Activated T-helper 2 cell treated with anti-CD3 and anti-CD28 coated beads, Interferon-gamma antibody, Interleukin-2, Interleukin-4, amounts not matched to agents 10 μg/mL and 5 μg/mL and 100 μg/mL, durations not matched to agents 14 hours and 24 hours and 36 hours (primary cell): ENCODE measurements around the gene LBX2. TPM values are rescaled to one million over a fixed set of nuclear protein-coding genes. Genes with fewer than 3 reads are reported as not detected.
A peak's percentile ranks its signal among the peaks of the same experiment; 100 is the strongest.
"Not testable (repeated sequence)": the region's sequence is repeated elsewhere in the genome, so short reads cannot be mapped to it uniquely, and the experiment has no call there.

ENCODE experiments used
- DNase-seq: peaks from one replicate; pipeline ENCODE4 v3.0.0; 2021; ENCODE audit warnings: low spot score
- H3K27ac Mint-ChIP-seq: one replicate; pipeline ENCODE4 v1.8.0; 2021; ENCODE audit warnings: mixed read lengths
- H3K27me3 Mint-ChIP-seq: one replicate; pipeline ENCODE4 v1.8.0; 2021; ENCODE audit warnings: low read depth, mixed read lengths
- H3K36me3 Mint-ChIP-seq: one replicate; pipeline ENCODE4 v1.8.0; 2021; ENCODE audit warnings: low read depth, mixed read lengths
- H3K4me1 Mint-ChIP-seq: one replicate; pipeline ENCODE4 v1.8.0; 2021; ENCODE audit warnings: low read depth, mixed read lengths
- H3K4me3 Mint-ChIP-seq: one replicate; pipeline ENCODE4 v1.8.0; 2021; ENCODE audit warnings: low read depth, mild to moderate bottlenecking, moderate library complexity, mixed read lengths
- H3K9me3 Mint-ChIP-seq: one replicate; pipeline ENCODE4 v1.8.0; 2021; ENCODE audit warnings: mixed read lengths
- intact Hi-C: fragments of 100-400 bp; cut with micrococcal nuclease; formaldehyde crosslinking; loops from one replicate; pipeline ENCODE4 v1.15.1; 2023
- total RNA-seq: library from RNA; stranded (reverse); gene quantifications from 2 replicates; pipeline ENCODE4 v1.2.3, GENCODE V29; 2022

The LBX2 gene
- total RNA-seq, 1 donor from 2014 or later, result 1.6 TPM

GRCh38 chr2:74481961-74482800 is 17.2 kb downstream of the LBX2 start:
- peak; percentile 60 for DNase-seq
- no peaks in the 10 kb centered on the region for H3K27me3 Mint-ChIP-seq
- H3K36me3 Mint-ChIP-seq, result peaks cover 44% of the 10 kb centered on the region
- H3K27ac Mint-ChIP-seq, result peak overlapping the region; percentile 99
- peak overlapping the region; percentile 99 for H3K4me3 Mint-ChIP-seq
- no peaks in the 10 kb centered on the region for H3K9me3 Mint-ChIP-seq
- H3K4me1 Mint-ChIP-seq, result peaks cover 26% of the 10 kb centered on the region
- intact Hi-C loops, result loop anchor here (2.0 kb wide), 1 partner anchor 17 kb away; the partner anchor contains the start of gene LBX2

- Mint-ChIP-seq H3K4me1 (peaks cover 23% of the 10 kb centered on the region), H3K9me3 (no peaks in the 10 kb centered on the region), H3K4me3 (peak overlapping the region; percentile 99), H3K27me3 (no peaks in the 10 kb centered on the region), H3K27ac (no peak overlapping the region), H3K36me3 (peaks cover 45% of the 10 kb centered on the region)
- no peak for DNase-seq
- intact Hi-C loops, result no loop called here
Measured at GRCh38 chr2:74481431-74481830, 18.0 kb downstream of the LBX2 start.

- H3K4me1 Mint-ChIP-seq, result peaks cover 25% of the 10 kb centered on the region
- H3K36me3 Mint-ChIP-seq, result peaks cover 58% of the 10 kb centered on the region
- H3K9me3 Mint-ChIP-seq, result no peaks in the 10 kb centered on the region
- no peaks in the 10 kb centered on the region for H3K27me3 Mint-ChIP-seq
- H3K27ac Mint-ChIP-seq, result no peak overlapping the region
- no peak overlapping the region for H3K4me3 Mint-ChIP-seq
- DNase-seq, result no peak
- intact Hi-C loops, result no loop called here
Measured at GRCh38 chr2:74474899-74475298, 24.5 kb downstream of the LBX2 start.

- H3K27me3 Mint-ChIP-seq, result no peaks in the 10 kb centered on the region
- peaks cover 27% of the 10 kb centered on the region for H3K4me1 Mint-ChIP-seq
- no peak for DNase-seq
- peaks cover 57% of the 10 kb centered on the region for H3K36me3 Mint-ChIP-seq
- intact Hi-C loops, result no loop called here
- peak overlapping the region; percentile 39 for H3K4me3 Mint-ChIP-seq
- no peaks in the 10 kb centered on the region for H3K9me3 Mint-ChIP-seq
- no peak overlapping the region for H3K27ac Mint-ChIP-seq
Measured at GRCh38 chr2:74474481-74474880, 24.9 kb downstream of the LBX2 start.

GRCh38 chr2:74472945-74473258 is 26.5 kb downstream of the LBX2 start:
- Mint-ChIP-seq H3K27ac (peak overlapping the region; percentile 98), H3K27me3 (no peaks in the 10 kb centered on the region), H3K36me3 (peaks cover 52% of the 10 kb centered on the region), H3K4me1 (peaks cover 25% of the 10 kb centered on the region), H3K4me3 (peak overlapping the region; percentile 97), H3K9me3 (no peaks in the 10 kb centered on the region)
- intact Hi-C loops, result loop anchor here (1.0 kb wide), 2 partner anchors 10 to 15 kb away; partner anchors contain the start of genes TTC31 and WBP1
- DNase-seq, result no peak

GRCh38 chr2:74472086-74472944 is 27.1 kb downstream of the LBX2 start, which contains the start of gene MRPL53:
Gene MRPL53, minus strand, starts transcription at chr2:74472680. Its CDS starts 20 bp downstream, at chr2:74472660.
- Mint-ChIP-seq H3K4me3 (peak within 1 kb of the TSS; percentile 97), H3K27ac (peak within 1 kb of the TSS; percentile 98), H3K36me3 (peaks cover 48% of the 10 kb centered on the region), H3K9me3 (no peaks in the 10 kb centered on the region), H3K27me3 (no peaks in the 10 kb centered on the region), H3K4me1 (peaks cover 25% of the 10 kb centered on the region)
- intact Hi-C loops, result loop anchor here (1.0 kb wide), 2 partner anchors 11 to 14 kb away; partner anchors contain the start of genes TTC31 and WBP1
- DNase-seq, result peak; percentile 95

GRCh38 chr2:74471332-74472065 is 27.9 kb downstream of the LBX2 start:
- no peak for DNase-seq
- intact Hi-C loops, result loop anchor here (1.0 kb wide), 2 partner anchors 12 to 13 kb away; partner anchors contain the start of genes TTC31 and WBP1
- Mint-ChIP-seq H3K27ac (peak overlapping the region; percentile 98), H3K27me3 (no peaks in the 10 kb centered on the region), H3K36me3 (peaks cover 41% of the 10 kb centered on the region), H3K4me3 (peak overlapping the region; percentile 97), H3K9me3 (no peaks in the 10 kb centered on the region), H3K4me1 (peaks cover 25% of the 10 kb centered on the region)

GRCh38 chr2:74470742-74471141 is 28.7 kb downstream of the LBX2 start:
- DNase-seq, intact Hi-C loops, H3K9me3 Mint-ChIP-seq, H3K27me3 Mint-ChIP-seq: not testable (repeated sequence)
- peaks cover 25% of the 10 kb centered on the region for H3K4me1 Mint-ChIP-seq
- peaks cover 38% of the 10 kb centered on the region for H3K36me3 Mint-ChIP-seq
- H3K27ac Mint-ChIP-seq, result peak overlapping the region; percentile 73
- H3K4me3 Mint-ChIP-seq, result peak overlapping the region; percentile 73

- Mint-ChIP-seq H3K27ac (peak overlapping the region; percentile 79), H3K36me3 (peaks cover 19% of the 10 kb centered on the region), H3K9me3 (no peaks in the 10 kb centered on the region), H3K4me1 (peaks cover 8% of the 10 kb centered on the region), H3K27me3 (no peaks in the 10 kb centered on the region), H3K4me3 (peak overlapping the region; percentile 98)
- intact Hi-C loops, result no loop called here
- DNase-seq, result no peak
Measured at GRCh38 chr2:74464406-74464805, 35.0 kb downstream of the LBX2 start.

GRCh38 chr2:74462786-74463105 is 36.7 kb downstream of the LBX2 start:
- no peak overlapping the region for H3K27ac Mint-ChIP-seq
- DNase-seq, result no peak
- no peaks in the 10 kb centered on the region for H3K9me3 Mint-ChIP-seq
- no peaks in the 10 kb centered on the region for H3K27me3 Mint-ChIP-seq
- peak overlapping the region; percentile 56 for H3K4me3 Mint-ChIP-seq
- H3K36me3 Mint-ChIP-seq, result peaks cover 19% of the 10 kb centered on the region
- intact Hi-C loops, result no loop called here
- peaks cover 10% of the 10 kb centered on the region for H3K4me1 Mint-ChIP-seq

- Mint-ChIP-seq H3K36me3 (peaks cover 20% of the 10 kb centered on the region), H3K4me3 (peak overlapping the region; percentile 56), H3K27me3 (no peaks in the 10 kb centered on the region), H3K9me3 (no peaks in the 10 kb centered on the region), H3K4me1 (peaks cover 11% of the 10 kb centered on the region), H3K27ac (no peak overlapping the region)
- intact Hi-C loops, result no loop called here
- DNase-seq, result no peak
Measured at GRCh38 chr2:74462054-74462785, 37.2 kb downstream of the LBX2 start.
